ENCODE measurements around the gene HIRA.

DNA sequence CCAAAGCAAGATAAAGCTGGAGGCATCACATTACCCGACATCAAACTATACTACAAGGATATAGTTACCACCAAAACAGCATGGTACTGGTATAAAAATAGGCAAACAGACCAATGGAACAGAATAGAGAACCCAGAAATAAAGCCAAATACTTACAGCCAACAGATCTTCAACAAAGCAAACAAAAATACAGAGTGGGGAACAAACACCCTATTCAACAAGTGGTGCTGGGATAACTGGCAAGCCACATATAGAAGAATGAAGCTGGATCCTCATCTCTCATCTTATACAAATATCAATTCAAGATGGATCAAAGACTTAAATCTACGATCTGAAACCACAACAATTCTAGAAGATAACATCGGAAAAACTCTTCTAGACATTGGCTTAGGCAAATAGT is 90.0 kb downstream of the HIRA start:
- TF ChIP-seq, protein P1, sequence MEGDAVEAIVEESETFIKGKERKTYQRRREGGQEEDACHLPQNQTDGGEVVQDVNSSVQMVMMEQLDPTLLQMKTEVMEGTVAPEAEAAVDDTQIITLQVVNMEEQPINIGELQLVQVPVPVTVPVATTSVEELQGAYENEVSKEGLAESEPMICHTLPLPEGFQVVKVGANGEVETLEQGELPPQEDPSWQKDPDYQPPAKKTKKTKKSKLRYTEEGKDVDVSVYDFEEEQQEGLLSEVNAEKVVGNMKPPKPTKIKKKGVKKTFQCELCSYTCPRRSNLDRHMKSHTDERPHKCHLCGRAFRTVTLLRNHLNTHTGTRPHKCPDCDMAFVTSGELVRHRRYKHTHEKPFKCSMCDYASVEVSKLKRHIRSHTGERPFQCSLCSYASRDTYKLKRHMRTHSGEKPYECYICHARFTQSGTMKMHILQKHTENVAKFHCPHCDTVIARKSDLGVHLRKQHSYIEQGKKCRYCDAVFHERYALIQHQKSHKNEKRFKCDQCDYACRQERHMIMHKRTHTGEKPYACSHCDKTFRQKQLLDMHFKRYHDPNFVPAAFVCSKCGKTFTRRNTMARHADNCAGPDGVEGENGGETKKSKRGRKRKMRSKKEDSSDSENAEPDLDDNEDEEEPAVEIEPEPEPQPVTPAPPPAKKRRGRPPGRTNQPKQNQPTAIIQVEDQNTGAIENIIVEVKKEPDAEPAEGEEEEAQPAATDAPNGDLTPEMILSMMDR (IDR thresholded peaks at IDR 0.05 in 8 of 11, conservative IDR thresholded peaks at IDR 0.05 in 3 of 11), result no peak
- no peak for TF ChIP-seq POLR2A (IDR thresholded peaks at IDR 0.05)
- TF ChIP-seq POLR2AphosphoS5 (IDR thresholded peaks at IDR 0.05), result no peak
